ENCODE results near the gene PIGB.
"Not testable (repeated sequence)": the region's sequence is repeated elsewhere in the genome, so short reads cannot be mapped to it uniquely, and the experiment has no call there.

DNA sequence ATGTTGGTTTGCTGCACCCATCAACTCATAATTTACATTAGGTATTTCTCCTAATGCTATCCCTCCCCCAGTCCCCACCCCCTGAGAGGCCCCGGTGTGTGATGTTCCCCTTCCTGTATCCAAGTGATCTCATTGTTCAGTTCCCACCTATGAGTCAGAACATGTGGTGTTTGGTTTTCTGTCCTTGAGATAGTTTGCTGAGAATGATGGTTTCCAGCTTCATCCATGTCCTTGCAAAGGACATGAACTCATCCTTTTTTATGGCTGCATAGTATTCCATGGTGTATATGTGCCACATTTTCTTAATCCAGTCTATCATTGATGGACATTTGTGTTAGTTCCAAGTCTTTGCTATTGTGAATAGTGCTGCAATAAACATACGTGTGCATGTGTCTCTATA, 38.4 kb upstream of the PIGB start:
- not testable (repeated sequence) for TF ChIP-seq ZNF274 (IDR thresholded peaks at IDR 0.05; ENCODE audit: low read depth, low read length); YY1 (IDR thresholded peaks at IDR 0.05; ENCODE audit: insufficient read depth, insufficient read length); SUZ12 (IDR thresholded peaks at IDR 0.05; ENCODE audit: extremely low read depth, insufficient read depth, insufficient read length)

Measured in NT2/D1 (cell line).